ENCODE data around the gene UHRF2. TPM values are rescaled to one million over a fixed set of nuclear protein-coding genes. Genes with fewer than 3 reads are reported as not detected.

Gene UHRF2
- total and polyA plus RNA-seq, 2 donors from 2014 or later: 14.2 to 45.1 TPM

DNA sequence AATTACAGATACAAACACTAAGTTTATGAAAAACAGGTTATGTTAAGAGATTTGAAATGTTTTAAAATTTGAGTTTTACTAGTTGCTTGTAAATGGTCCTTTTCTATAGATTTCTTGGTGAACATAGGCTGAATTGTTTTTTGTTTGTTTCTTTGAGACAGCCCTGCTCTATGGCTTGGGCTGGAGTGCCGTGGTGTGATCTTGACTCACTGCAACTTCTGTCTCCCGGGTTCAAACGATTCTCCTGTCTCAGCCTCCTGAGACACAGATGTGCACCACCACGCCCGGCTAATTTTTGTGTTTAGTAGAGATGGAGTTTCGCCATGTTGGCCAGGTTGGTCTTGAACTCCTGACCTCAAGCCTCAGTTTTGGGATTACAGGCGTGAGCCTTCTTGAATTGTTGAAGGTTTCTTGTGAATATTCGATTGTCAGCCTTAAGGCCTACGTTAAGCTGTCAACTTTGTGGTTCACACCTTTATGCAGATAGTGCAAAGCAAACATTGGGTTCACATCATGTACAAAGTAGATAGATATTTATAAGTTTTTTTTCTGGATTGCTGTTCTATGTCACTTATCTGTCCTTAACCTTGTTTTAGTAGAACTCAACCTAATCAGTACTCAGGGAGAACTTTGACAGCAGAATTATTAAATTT, 26.2 kb downstream of the UHRF2 start:
- Histone ChIP-seq H3K4me3 (ENCODE audit: low read length in 3 of 3) (no peak overlapping the region), H3K9me3 (ENCODE audit: control insufficient read depth in 2 of 3, insufficient read depth in 1 of 3, low read length in 3 of 3) (no peaks in the 10 kb centered on the region), H3K4me1 (ENCODE audit: control insufficient read depth in 2 of 3, insufficient read depth in 2 of 3, low read depth in 1 of 3, low read length in 3 of 3) (no peaks in the 10 kb centered on the region), H3K36me3 (ENCODE audit: control insufficient read depth in 2 of 3, insufficient read depth in 3 of 3, low read length in 3 of 3) (no peaks in the 10 kb centered on the region), H3K27ac (ENCODE audit: low read depth in 2 of 2, low read length in 2 of 2) (no peak overlapping the region), H3K9ac (ENCODE audit: low read length in 3 of 3) (no peak overlapping the region), H3K27me3 (ENCODE audit: control insufficient read depth, insufficient read depth, low read length) (no peaks in the 10 kb centered on the region)
- intact Hi-C loops (cut with DNase I): no loop called here
- TF ChIP-seq CTCF (IDR thresholded peaks at IDR 0.05; ENCODE audit: borderline replicate concordance, extremely low read depth, insufficient read depth): no peak
- no peak for FAIRE-seq
- no peak for DNase-seq

GRCh38 chr9:6440405-6440804, 27.4 kb downstream of the UHRF2 start:
- H3K4me1 ChIP-seq (ENCODE audit: control insufficient read depth in 2 of 3, insufficient read depth in 2 of 3, low read depth in 1 of 3, low read length in 3 of 3): no peaks in the 10 kb centered on the region
- no peak for FAIRE-seq
- H3K27ac ChIP-seq (ENCODE audit: low read depth in 2 of 2, low read length in 2 of 2): no peak overlapping the region
- intact Hi-C loops (cut with DNase I): no loop called here
- H3K36me3 ChIP-seq (ENCODE audit: control insufficient read depth in 2 of 3, insufficient read depth in 3 of 3, low read length in 3 of 3): no peaks in the 10 kb centered on the region
- H3K9ac ChIP-seq (ENCODE audit: low read length in 3 of 3): no peak overlapping the region
- no peaks in the 10 kb centered on the region for H3K9me3 ChIP-seq (ENCODE audit: control insufficient read depth in 2 of 3, insufficient read depth in 1 of 3, low read length in 3 of 3)
- no peak for DNase-seq
- no peaks in the 10 kb centered on the region for H3K27me3 ChIP-seq (ENCODE audit: control insufficient read depth, insufficient read depth, low read length)
- H3K4me3 ChIP-seq (ENCODE audit: low read length in 3 of 3): no peak overlapping the region
- no peak for TF ChIP-seq CTCF (IDR thresholded peaks at IDR 0.05; ENCODE audit: borderline replicate concordance, extremely low read depth, insufficient read depth)

DNA sequence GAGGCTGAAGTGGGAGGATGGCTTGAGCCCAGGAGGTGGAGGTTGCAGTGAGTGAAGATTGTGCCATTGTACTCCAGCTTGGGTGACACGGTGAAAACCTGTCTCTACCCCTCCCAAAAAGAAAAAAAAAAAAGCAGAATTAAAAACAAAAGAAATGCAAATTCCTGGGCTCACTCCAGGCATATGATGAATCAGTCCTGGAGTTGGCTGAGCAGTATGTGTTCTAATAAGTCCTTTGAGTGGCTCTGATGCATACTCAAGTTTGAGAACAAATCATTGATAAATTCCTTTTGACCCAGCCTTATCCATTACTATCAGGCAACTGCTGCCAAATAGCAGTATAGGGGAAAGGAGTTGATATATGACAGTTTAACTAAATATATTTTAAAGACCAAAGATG, 28.3 kb downstream of the UHRF2 start:
- TF ChIP-seq CTCF (IDR thresholded peaks at IDR 0.05; ENCODE audit: borderline replicate concordance, extremely low read depth, insufficient read depth): no peak
- DNase-seq: no peak
- H3K27ac ChIP-seq (ENCODE audit: low read depth in 2 of 2, low read length in 2 of 2): no peak overlapping the region
- no peak overlapping the region for H3K9ac ChIP-seq (ENCODE audit: low read length in 3 of 3)
- no peaks in the 10 kb centered on the region for H3K36me3 ChIP-seq (ENCODE audit: control insufficient read depth in 2 of 3, insufficient read depth in 3 of 3, low read length in 3 of 3)
- H3K27me3 ChIP-seq (ENCODE audit: control insufficient read depth, insufficient read depth, low read length): no peaks in the 10 kb centered on the region
- H3K9me3 ChIP-seq (ENCODE audit: control insufficient read depth in 2 of 3, insufficient read depth in 1 of 3, low read length in 3 of 3): no peaks in the 10 kb centered on the region
- FAIRE-seq: no peak
- H3K4me1 ChIP-seq (ENCODE audit: control insufficient read depth in 2 of 3, insufficient read depth in 2 of 3, low read depth in 1 of 3, low read length in 3 of 3): no peaks in the 10 kb centered on the region
- H3K4me3 ChIP-seq (ENCODE audit: low read length in 3 of 3): no peak overlapping the region
- intact Hi-C loops (cut with DNase I): no loop called here

DNA sequence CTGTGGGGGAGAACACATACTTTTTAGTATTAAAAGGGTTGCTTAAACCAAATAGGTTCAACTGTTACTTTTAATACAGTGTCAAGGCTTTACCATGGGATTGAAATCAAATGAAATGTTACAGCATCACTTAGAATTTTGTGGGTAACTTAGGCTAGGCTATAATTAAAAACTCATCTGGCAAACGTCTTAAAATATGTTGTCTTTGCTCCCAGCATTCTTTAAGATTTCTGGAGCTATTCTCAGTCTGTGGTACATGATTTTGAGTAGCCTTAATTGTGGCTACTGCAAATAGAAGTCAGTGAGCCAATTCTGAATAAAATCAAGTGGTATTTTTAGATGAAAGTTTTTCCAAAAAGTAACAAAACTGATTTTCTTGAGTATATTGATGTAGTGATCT, 30.7 kb downstream of the UHRF2 start:
- Histone ChIP-seq H3K4me3 (ENCODE audit: low read length in 3 of 3) (no peak overlapping the region), H3K36me3 (ENCODE audit: control insufficient read depth in 2 of 3, insufficient read depth in 3 of 3, low read length in 3 of 3) (no peaks in the 10 kb centered on the region), H3K27ac (ENCODE audit: low read depth in 2 of 2, low read length in 2 of 2) (no peak overlapping the region), H3K4me1 (ENCODE audit: control insufficient read depth in 2 of 3, insufficient read depth in 2 of 3, low read depth in 1 of 3, low read length in 3 of 3) (peaks cover 0 to 3% (median 0%) of the 10 kb centered on the region in 3 donors), H3K9me3 (ENCODE audit: control insufficient read depth in 2 of 3, insufficient read depth in 1 of 3, low read length in 3 of 3) (no peaks in the 10 kb centered on the region), H3K9ac (ENCODE audit: low read length in 3 of 3) (no peak overlapping the region), H3K27me3 (ENCODE audit: control insufficient read depth, insufficient read depth, low read length) (no peaks in the 10 kb centered on the region)
- FAIRE-seq (no peak), DNase-seq (no peak)
- no peak for TF ChIP-seq CTCF (IDR thresholded peaks at IDR 0.05; ENCODE audit: borderline replicate concordance, extremely low read depth, insufficient read depth)
- intact Hi-C loops (cut with DNase I): no loop called here

Data from kidney (tissue), 14 donors.